Measurements from ENCODE around the gene PIP4K2B.

PIP4K2B gene

GRCh38 chr17:38777641-38778250 lies 21.6 kb downstream of the PIP4K2B start:
- TF ChIP-seq CTCF (IDR thresholded peaks at IDR 0.05; ENCODE audit: insufficient read depth, low read depth, low read length, missing control alignments) = no peak
- H3K4me3 ChIP-seq (ENCODE audit: low read length) = no peak overlapping the region
- DNase-seq (ENCODE audit: low read depth) = no peak

- H3K4me3 ChIP-seq (ENCODE audit: low read length) = no peak overlapping the region
- DNase-seq (ENCODE audit: low read depth) = no peak
- no peak for TF ChIP-seq CTCF (IDR thresholded peaks at IDR 0.05; ENCODE audit: insufficient read depth, low read depth, low read length, missing control alignments)
Observed at GRCh38 chr17:38773258-38773657, 26.1 kb downstream of the PIP4K2B start.

- DNase-seq (ENCODE audit: low read depth) = no peak
- TF ChIP-seq CTCF (IDR thresholded peaks at IDR 0.05; ENCODE audit: insufficient read depth, low read depth, low read length, missing control alignments) = no peak
- H3K4me3 ChIP-seq (ENCODE audit: low read length) = no peak overlapping the region
Observed at GRCh38 chr17:38768417-38768816, 30.9 kb downstream of the PIP4K2B start.

GRCh38 chr17:38766341-38766740 lies 33.0 kb downstream of the PIP4K2B start:
- no peak overlapping the region for H3K4me3 ChIP-seq (ENCODE audit: low read length)
- no peak for DNase-seq (ENCODE audit: low read depth)
- no peak for TF ChIP-seq CTCF (IDR thresholded peaks at IDR 0.05; ENCODE audit: insufficient read depth, low read depth, low read length, missing control alignments)

GRCh38 chr17:38762231-38762630 lies 37.1 kb downstream of the PIP4K2B start:
- no peak for TF ChIP-seq CTCF (IDR thresholded peaks at IDR 0.05; ENCODE audit: insufficient read depth, low read depth, low read length, missing control alignments)
- DNase-seq (ENCODE audit: low read depth) = no peak
- H3K4me3 ChIP-seq (ENCODE audit: low read length) = no peak overlapping the region

GRCh38 chr17:38761612-38762011 lies 37.7 kb downstream of the PIP4K2B start:
- no peak overlapping the region for H3K4me3 ChIP-seq (ENCODE audit: low read length)
- DNase-seq (ENCODE audit: low read depth) = peak; percentile 55
- TF ChIP-seq CTCF (IDR thresholded peaks at IDR 0.05; ENCODE audit: insufficient read depth, low read depth, low read length, missing control alignments) = peak; percentile 50

- no peak for DNase-seq (ENCODE audit: low read depth)
- H3K4me3 ChIP-seq (ENCODE audit: low read length) = peak overlapping the region; percentile 100
- no peak for TF ChIP-seq CTCF (IDR thresholded peaks at IDR 0.05; ENCODE audit: insufficient read depth, low read depth, low read length, missing control alignments)
Observed at GRCh38 chr17:38753071-38753506, 46.3 kb downstream of the PIP4K2B start.
